Stimulated activated CD4-positive, alpha-beta T cell treated with anti-CD3 and anti-CD28 coated beads, Interleukin-15, amount 100 ng/mL, for 1 hour (primary cell): ENCODE results near the gene EGFL8.

ENCODE experiments used
- DNase-seq, 2 donors: peaks; one replicate each; pipeline ENCODE4 v3.0.0-alpha.2; 2020; ENCODE audit warnings: low read depth in 1 of 2, low spot score in 1 of 2

The EGFL8 gene

DNA sequence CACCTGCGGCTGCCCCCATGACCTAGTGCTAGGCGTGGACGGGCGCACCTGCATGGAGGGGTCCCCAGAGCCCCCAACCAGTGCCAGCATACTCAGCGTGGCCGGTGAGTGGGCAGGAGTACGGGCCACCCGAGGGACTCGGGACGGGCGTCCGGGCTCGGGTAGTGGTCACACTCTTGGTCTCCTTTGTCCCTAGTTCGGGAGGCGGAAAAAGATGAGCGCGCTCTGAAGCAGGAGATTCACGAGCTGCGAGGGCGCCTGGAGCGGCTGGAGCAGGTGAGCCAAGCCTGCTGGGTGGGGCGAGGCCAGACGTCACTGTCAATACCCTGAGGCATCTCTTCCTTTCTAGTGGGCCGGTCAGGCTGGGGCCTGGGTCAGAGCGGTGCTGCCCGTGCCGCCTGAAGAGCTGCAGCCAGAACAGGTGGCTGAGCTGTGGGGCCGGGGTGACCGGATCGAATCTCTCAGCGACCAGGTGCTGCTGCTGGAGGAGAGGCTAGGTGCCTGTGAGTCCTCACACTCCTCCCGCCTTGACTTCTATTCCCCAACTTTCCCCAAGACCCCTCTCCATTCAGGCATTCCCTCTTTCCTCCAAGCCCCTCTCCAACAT is 2.9 kb downstream of the EGFL8 start:
- DNase-seq, result no peak

GRCh38 chr6:32167761-32168262 is 3.4 kb downstream of the EGFL8 start:
- DNase-seq, result no peak

- no peak for DNase-seq
These were observed 4.0 kb downstream of the EGFL8 start for GRCh38 chr6:32168350-32168749.

- DNase-seq, result no peak
These were observed 4.6 kb downstream of the EGFL8 start for GRCh38 chr6:32168807-32169591.

GRCh38 chr6:32170294-32170693 is 5.9 kb downstream of the EGFL8 start:
- DNase-seq, result no peak

GRCh38 chr6:32171234-32171633 is 6.8 kb downstream of the EGFL8 start:
- DNase-seq, result no peak

GRCh38 chr6:32173051-32173727 is 8.8 kb downstream of the EGFL8 start:
- DNase-seq, result no peak

- DNase-seq, result no peak
These were observed 10.0 kb downstream of the EGFL8 start for GRCh38 chr6:32174416-32174815.

GRCh38 chr6:32175322-32175710 is 10.9 kb downstream of the EGFL8 start:
- no peak for DNase-seq

DNA sequence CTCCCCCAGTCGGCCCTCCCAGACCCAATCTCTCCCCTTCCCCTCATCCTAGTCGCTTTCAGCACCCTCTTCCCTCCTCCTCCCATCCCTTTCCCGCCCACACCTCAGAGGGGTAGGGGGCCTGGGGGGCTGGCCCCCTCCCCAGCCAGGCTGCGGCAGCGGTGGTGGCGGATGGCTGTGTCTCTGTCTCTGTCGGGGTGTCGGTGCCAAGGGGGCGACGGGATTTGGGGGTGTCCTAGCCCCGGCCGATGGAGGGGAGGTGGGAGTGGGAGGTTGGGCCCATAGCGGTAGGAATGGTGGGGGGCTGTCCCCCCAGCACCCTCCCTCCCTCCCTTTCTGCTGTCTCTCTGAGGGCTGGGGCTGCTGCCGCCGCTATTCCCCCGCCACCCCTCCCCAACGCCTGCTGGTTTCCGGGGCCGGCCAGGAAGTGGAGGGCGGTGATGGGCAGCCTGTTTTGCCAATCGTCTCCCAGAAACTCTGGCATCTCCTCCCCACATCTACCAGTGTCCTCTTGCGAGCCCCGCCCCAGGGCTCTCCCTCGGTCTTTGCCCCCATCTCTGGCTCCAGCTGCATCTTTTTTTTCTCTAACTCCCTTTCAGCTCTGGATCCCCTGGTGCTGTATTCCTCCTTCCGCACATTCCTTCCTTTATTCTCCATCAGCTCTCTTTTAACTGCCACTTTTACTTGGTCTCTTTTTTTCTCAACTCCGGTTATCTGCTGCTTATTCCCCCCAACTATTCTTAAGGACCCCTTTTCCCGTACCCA is 11.5 kb downstream of the EGFL8 start, which contains the start of gene AGPAT1:
TSS of gene AGPAT1 (minus strand) at position 374 of the 765 bp plus-strand sequence. CDS start 4,588 bp downstream, outside the sequence.
- peak; percentile 93 to 96 for DNase-seq

DNA sequence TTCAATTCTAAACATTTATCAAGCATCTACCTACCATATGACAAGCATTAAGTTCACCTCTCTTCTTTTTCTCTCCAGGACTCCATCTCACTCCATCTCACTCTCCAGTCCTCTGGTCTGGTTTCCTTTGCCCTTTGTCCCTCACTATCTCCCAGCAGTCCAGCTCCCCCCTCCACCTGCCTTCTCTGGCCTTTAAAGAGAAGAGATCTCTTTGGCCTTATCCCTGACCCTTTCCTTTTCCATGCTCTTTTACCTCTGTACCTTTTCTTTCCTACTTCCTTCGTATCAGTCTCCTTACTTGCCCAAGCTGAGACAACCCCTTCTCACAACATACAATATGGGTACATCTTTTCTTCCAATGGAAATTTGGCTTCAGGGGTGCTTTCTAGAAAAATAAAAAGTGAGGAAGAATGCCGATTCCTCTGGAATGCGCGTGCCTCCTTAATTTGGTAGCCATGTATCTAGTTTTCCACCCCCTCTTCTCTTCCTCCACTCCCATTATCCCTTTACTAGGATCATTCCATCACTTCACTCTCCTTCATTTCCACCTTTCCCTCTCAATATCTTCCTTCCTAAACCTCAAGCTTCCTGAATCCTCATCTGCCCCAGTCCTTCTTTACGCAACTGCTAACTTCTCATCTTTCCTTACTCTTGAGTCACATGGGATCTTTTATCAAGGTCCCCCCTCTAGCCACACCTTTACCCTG is 12.2 kb downstream of the EGFL8 start:
- DNase-seq, result no peak

- no peak for DNase-seq
These were observed 12.9 kb downstream of the EGFL8 start for GRCh38 chr6:32177183-32177787.

GRCh38 chr6:32177788-32178546 is 13.6 kb downstream of the EGFL8 start, which contains the start of gene RNF5:
Gene RNF5, plus strand, starts transcription at chr6:32178405. Its CDS starts 107 bp downstream, at chr6:32178512.
- peak; percentile 77 to 85 for DNase-seq

GRCh38 chr6:32178547-32179440 is 14.4 kb downstream of the EGFL8 start:
- DNase-seq, result no peak

DNA sequence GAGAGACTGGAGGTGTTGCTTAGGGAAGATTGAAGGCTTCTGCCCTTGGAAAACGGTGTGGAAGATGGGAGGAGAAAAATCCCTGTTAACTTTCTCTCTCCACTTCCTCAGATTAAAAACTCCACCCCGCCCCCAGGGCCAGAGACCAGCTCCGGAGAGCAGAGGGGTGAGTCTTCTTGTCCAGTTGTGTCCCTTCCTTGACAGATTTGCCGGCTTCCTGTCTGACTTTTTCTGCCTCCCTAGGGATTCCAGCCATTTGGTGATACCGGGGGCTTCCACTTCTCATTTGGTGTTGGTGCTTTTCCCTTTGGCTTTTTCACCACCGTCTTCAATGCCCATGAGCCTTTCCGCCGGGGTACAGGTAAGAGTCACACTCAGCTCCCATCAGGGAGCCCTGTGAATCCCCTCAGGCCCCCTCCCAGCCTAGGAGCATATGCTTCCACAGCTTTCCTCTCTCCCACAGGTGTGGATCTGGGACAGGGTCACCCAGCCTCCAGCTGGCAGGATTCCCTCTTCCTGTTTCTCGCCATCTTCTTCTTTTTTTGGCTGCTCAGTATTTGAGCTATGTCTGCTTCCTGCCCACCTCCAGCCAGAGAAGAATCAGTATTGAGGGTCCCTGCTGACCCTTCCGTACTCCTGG is 15.5 kb downstream of the EGFL8 start:
- DNase-seq, result no peak

DNA sequence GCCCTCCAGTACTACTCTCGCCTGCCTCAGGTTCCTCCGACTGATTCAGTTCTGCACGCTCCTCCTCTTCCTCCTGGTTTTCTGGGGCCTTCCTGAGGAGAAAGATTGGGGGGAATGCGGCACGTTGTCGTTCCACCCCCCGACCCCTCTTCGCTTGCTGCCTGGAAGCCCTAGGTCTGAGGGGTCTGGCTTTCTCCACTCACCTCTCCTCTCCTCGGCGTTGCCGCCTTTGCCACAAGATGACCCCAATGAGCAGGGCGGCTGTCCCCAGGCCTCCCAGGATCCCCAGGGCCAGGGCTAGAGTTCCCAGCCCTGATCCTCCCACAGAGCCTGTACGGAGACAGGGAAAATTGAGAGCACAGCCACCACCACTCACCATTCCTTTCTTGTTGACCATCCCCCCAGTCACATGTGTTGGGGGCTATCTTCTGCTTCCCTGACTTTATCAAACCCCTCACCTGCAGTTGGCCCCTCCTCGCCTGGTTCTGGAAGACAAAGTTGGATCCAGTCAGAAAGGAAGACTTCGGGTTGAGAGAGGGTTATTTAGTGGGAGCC is 16.8 kb downstream of the EGFL8 start:
- DNase-seq, result no peak

GRCh38 chr6:32181915-32182529 is 17.6 kb downstream of the EGFL8 start:
- DNase-seq, result no peak
